SK-N-SH (cell line): ENCODE results near the gene LRRC10. TPM values are rescaled to one million over a fixed set of nuclear protein-coding genes. Genes with fewer than 3 reads are reported as not detected.

ENCODE experiments used
- CTCF ChIA-PET: fragments of 300-600, 350-600 bp; formaldehyde crosslinking; extraction: SDS; loops from one replicate; lab custom pipeline; 2021; lab: Yijun Ruan, JAX
- POLR2A ChIA-PET: fragments of 350-600 bp; sonication (Branson Sonifier 250); formaldehyde crosslinking; extraction: SDS; loops from one replicate; lab custom pipeline; 2020; ENCODE audit warnings: antibody characterized with exemption, inconsistent platforms; lab: Yijun Ruan, JAX
- DNase-seq: peaks from one replicate; pipeline ENCODE4 v3.0.0; 2012
- H2AFZ ChIP-seq: fragments of 200-600 bp; sonication (generic); 2 replicates; pipeline ENCODE4 v1.8.1; 2016; ENCODE audit warnings: antibody characterized with exemption, mild to moderate bottlenecking, low read depth
- H3F3A ChIP-seq: fragments of 200-600 bp; sonication (generic); replicated peaks from 2 replicates; pipeline ENCODE3; 2016; ENCODE audit warnings: antibody characterized with exemption, mild to moderate bottlenecking; ENCODE audit not compliant: insufficient read depth
- H3K27ac ChIP-seq, 2 experiments: fragments of 200-500 bp in 1 of 2; fragments of 200-600 bp in 1 of 2; sonication (Bioruptor generic) in 1 of 2; sonication (generic), shearing (Covaris generic) in 1 of 2; 2 replicates each; pipeline versions ENCODE4 v1.5.1 to v1.6.1; 2014 to 2016; ENCODE audit warnings: low read depth in 2 of 2, inconsistent platforms in 1 of 2, low read length in 1 of 2, mild to moderate bottlenecking in 1 of 2, mixed read lengths in 1 of 2
- H3K27me3 ChIP-seq: fragments of 200-600 bp; sonication (generic), shearing (Covaris generic); 2 replicates; pipeline ENCODE4 v1.6.1; 2016; ENCODE audit warnings: mixed run types; ENCODE audit not compliant: insufficient read depth
- H3K36me3 ChIP-seq, 2 experiments: fragments of 200-500 bp in 1 of 2; fragments of 200-600 bp in 1 of 2; sonication (Bioruptor generic) in 1 of 2; sonication (generic) in 1 of 2; replicated peaks in 1 of 2; 2 replicates each; pipeline versions ENCODE3 to v1.5.1; 2014 to 2016; ENCODE audit warnings: low read length in 1 of 2, mild to moderate bottlenecking in 1 of 2; ENCODE audit not compliant: insufficient read depth in 2 of 2, control insufficient read depth in 1 of 2
- H3K4me1 ChIP-seq, 2 experiments: fragments of 200-500 bp in 1 of 2; fragments of 200-600 bp in 1 of 2; sonication (Bioruptor generic) in 1 of 2; sonication (generic), shearing (Covaris generic) in 1 of 2; 2 replicates each; pipeline versions ENCODE4 v1.5.1 to v1.6.1; 2014 to 2016; ENCODE audit warnings: low read depth in 1 of 2, low read length in 1 of 2, mixed run types in 1 of 2; ENCODE audit not compliant: insufficient read depth in 2 of 2, control insufficient read depth in 1 of 2
- H3K4me2 ChIP-seq: fragments of 200-600 bp; sonication (generic), shearing (Covaris generic); 2 replicates; pipeline ENCODE4 v1.6.1; 2017; ENCODE audit warnings: mixed run types
- H3K4me3 ChIP-seq, 2 experiments: fragments of 200-500 bp in 1 of 2; fragments of 200-600 bp in 1 of 2; sonication (Bioruptor generic) in 1 of 2; sonication (generic), shearing (Covaris generic) in 1 of 2; 2 replicates each; pipeline versions ENCODE4 v1.5.1 to v1.8.1; 2014 to 2016; ENCODE audit warnings: low read depth in 2 of 2, inconsistent platforms in 1 of 2, low read length in 1 of 2, mild to moderate bottlenecking in 1 of 2, mixed read lengths in 1 of 2, moderate library complexity in 1 of 2
- H3K79me2 ChIP-seq: fragments of 200-600 bp; sonication (generic); 2 replicates; pipeline ENCODE4 v1.8.1; 2017; ENCODE audit warnings: mild to moderate bottlenecking; ENCODE audit not compliant: insufficient read depth
- H3K9ac ChIP-seq: fragments of 200-600 bp; sonication (generic); 2 replicates; pipeline ENCODE4 v1.6.1; 2017; ENCODE audit warnings: mixed run types
- H3K9me2 ChIP-seq: fragments of 200-600 bp; sonication (generic); 2 replicates; pipeline ENCODE4 v1.6.1; 2017; ENCODE audit warnings: mixed run types
- H3K9me3 ChIP-seq: fragments of 200-600 bp; sonication (generic); 2 replicates; pipeline ENCODE4 v1.6.1; 2017; ENCODE audit warnings: mixed run types, mild to moderate bottlenecking, moderate library complexity
- H4K20me1 ChIP-seq: fragments of 200-600 bp; sonication (generic); 2 replicates; pipeline ENCODE4 v1.6.1; 2017; ENCODE audit warnings: mild to moderate bottlenecking, mixed run types; ENCODE audit not compliant: insufficient read depth
- ELF1 ChIP-seq: IDR thresholded peaks from 2 replicates; pipeline ENCODE4 v1.4.0; 2012
- EZH2phosphoT487 ChIP-seq: fragments of 200-600 bp; sonication (generic); IDR thresholded peaks from 2 replicates; pipeline ENCODE4 v1.6.1; 2017; ENCODE audit warnings: low read depth, mixed run types, mild to moderate bottlenecking, antibody characterized with exemption, moderate library complexity, borderline replicate concordance
- FOSL2 ChIP-seq: IDR thresholded peaks from 2 replicates; pipeline ENCODE4 v1.4.0; 2012; ENCODE audit warnings: low read depth, mild to moderate bottlenecking, moderate library complexity, borderline replicate concordance
- FOXJ3 ChIP-seq: sonication (generic); formaldehyde crosslinking; IDR thresholded peaks from 2 replicates; pipeline ENCODE4 v1.5.1; 2020; ENCODE audit warnings: mild to moderate bottlenecking, missing genetic modification reagents
- GABPA ChIP-seq: IDR thresholded peaks from 2 replicates; pipeline ENCODE4 v1.4.0; 2012; ENCODE audit warnings: low read depth, mild to moderate bottlenecking
- GATA2 ChIP-seq: sonication (generic); formaldehyde crosslinking; IDR thresholded peaks from 2 replicates; pipeline ENCODE4 v1.5.0; 2020; ENCODE audit warnings: mild to moderate bottlenecking, missing genetic modification reagents
- MEF2A ChIP-seq: IDR thresholded peaks from 2 replicates; pipeline ENCODE4 v1.4.0; 2012; ENCODE audit warnings: low read depth, borderline replicate concordance
- MXI1 ChIP-seq: IDR thresholded peaks from 2 replicates; pipeline ENCODE4 v1.6.1; 2012; ENCODE audit warnings: mild to moderate bottlenecking, low read depth, low read length, improper control_type of control experiment
- NRF1 ChIP-seq: IDR thresholded peaks from 2 replicates; pipeline ENCODE4 v1.6.1; 2012; ENCODE audit warnings: low read depth, mild to moderate bottlenecking, low read length
- RAD21 ChIP-seq: IDR thresholded peaks from 2 replicates; pipeline ENCODE4 v1.6.1; 2012; ENCODE audit warnings: mild to moderate bottlenecking, low read length
- SMC3 ChIP-seq: IDR thresholded peaks from 2 replicates; pipeline ENCODE4 v1.6.1; 2012; ENCODE audit warnings: low read depth, low read length, improper control_type of control experiment
- TAF1 ChIP-seq: IDR thresholded peaks from 2 replicates; pipeline ENCODE4 v1.6.1; 2012; ENCODE audit warnings: low read depth, mild to moderate bottlenecking, low read length, moderate library complexity, borderline replicate concordance
- TCF12 ChIP-seq: IDR thresholded peaks from 2 replicates; pipeline ENCODE4 v1.4.0; 2012
- TEAD4 ChIP-seq: IDR thresholded peaks from 2 replicates; pipeline ENCODE4 v1.4.0; 2012; ENCODE audit warnings: mild to moderate bottlenecking, borderline replicate concordance; ENCODE audit not compliant: insufficient read depth
- YY1 ChIP-seq: IDR thresholded peaks from 2 replicates; pipeline ENCODE4 v1.4.0; 2012; ENCODE audit warnings: low read depth, mild to moderate bottlenecking
- WGBS: methylation state at CpG from one replicate; pipeline ENCODE4 v1.1.6; 2017; ENCODE audit warnings: low lambda C conversion rate; 5-methylcytosine and 5-hydroxymethylcytosine counted together
- polyA plus RNA-seq, 3 experiments: library from polyadenylated mRNA; depleted of rRNA; stranded (reverse); fragments of >200 nt; gene quantifications; 2 replicates each; pipeline ENCODE4 v1.2.3, GENCODE V29; 2012
- TF ChIP-seq, protein P1 (sequence below): fragments of 200-600 bp; sonication (generic); IDR thresholded peaks from 2 replicates; pipeline ENCODE4 v1.6.1; 2017; ENCODE audit warnings: antibody characterized with exemption, mild to moderate bottlenecking, moderate library complexity
- TF ChIP-seq, protein P2 (sequence below): IDR thresholded peaks from 2 replicates; pipeline ENCODE4; 2012
- TF ChIP-seq, protein P3 (sequence below): IDR thresholded peaks from 2 replicates; pipeline ENCODE4 v1.4.0; 2012; ENCODE audit warnings: low read depth, borderline replicate concordance
- TF ChIP-seq, protein P4 (sequence below): IDR thresholded peaks from 2 replicates; pipeline ENCODE4 v1.6.1; 2012; ENCODE audit warnings: mild to moderate bottlenecking, low read depth, low read length, moderate library complexity
- TF ChIP-seq, protein P5 (sequence below): fragments of 150-350 bp; IDR thresholded peaks from 2 replicates; pipeline ENCODE4 v1.6.1; 2017; ENCODE audit warnings: antibody characterized with exemption, low read length, low read depth, borderline replicate concordance
- TF ChIP-seq, protein P6 (sequence below): IDR thresholded peaks from 2 replicates; pipeline ENCODE4 v1.4.0; 2012; ENCODE audit warnings: low read depth, borderline replicate concordance

The LRRC10 gene
- polyA plus RNA-seq, 1 of the 3 experiments (the other 2 are of a cell fraction), result not detected

DNA sequence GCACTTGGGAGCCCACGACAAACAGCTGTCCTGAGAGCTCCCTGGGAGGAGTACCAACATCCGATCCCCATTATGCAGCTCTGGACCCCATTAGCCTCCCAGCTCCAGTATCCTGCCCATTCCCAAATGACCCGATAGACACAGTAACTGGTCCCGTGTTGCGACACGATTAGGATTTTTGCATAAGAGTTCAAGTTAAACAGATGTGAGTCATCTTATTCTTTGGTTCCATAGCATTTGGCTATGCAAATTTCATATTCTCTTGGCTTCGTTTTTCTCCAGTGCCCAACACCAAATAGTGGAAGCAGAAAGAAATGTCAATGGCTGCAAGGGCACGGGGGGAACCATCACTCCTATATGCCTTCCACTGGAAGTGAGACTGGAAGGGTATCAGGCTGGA is 43.0 kb upstream of the LRRC10 start (continued):
- TF ChIP-seq GABPA, result no peak
- no peak for TF ChIP-seq TCF12
- TF ChIP-seq, protein P1, sequence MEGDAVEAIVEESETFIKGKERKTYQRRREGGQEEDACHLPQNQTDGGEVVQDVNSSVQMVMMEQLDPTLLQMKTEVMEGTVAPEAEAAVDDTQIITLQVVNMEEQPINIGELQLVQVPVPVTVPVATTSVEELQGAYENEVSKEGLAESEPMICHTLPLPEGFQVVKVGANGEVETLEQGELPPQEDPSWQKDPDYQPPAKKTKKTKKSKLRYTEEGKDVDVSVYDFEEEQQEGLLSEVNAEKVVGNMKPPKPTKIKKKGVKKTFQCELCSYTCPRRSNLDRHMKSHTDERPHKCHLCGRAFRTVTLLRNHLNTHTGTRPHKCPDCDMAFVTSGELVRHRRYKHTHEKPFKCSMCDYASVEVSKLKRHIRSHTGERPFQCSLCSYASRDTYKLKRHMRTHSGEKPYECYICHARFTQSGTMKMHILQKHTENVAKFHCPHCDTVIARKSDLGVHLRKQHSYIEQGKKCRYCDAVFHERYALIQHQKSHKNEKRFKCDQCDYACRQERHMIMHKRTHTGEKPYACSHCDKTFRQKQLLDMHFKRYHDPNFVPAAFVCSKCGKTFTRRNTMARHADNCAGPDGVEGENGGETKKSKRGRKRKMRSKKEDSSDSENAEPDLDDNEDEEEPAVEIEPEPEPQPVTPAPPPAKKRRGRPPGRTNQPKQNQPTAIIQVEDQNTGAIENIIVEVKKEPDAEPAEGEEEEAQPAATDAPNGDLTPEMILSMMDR, result no peak
- no peak for TF ChIP-seq FOSL2
- TF ChIP-seq, protein P2, sequence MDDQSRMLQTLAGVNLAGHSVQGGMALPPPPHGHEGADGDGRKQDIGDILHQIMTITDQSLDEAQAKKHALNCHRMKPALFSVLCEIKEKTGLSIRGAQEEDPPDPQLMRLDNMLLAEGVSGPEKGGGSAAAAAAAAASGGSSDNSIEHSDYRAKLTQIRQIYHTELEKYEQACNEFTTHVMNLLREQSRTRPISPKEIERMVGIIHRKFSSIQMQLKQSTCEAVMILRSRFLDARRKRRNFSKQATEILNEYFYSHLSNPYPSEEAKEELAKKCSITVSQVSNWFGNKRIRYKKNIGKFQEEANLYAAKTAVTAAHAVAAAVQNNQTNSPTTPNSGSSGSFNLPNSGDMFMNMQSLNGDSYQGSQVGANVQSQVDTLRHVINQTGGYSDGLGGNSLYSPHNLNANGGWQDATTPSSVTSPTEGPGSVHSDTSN, result no peak
- no peak for TF ChIP-seq YY1

DNA sequence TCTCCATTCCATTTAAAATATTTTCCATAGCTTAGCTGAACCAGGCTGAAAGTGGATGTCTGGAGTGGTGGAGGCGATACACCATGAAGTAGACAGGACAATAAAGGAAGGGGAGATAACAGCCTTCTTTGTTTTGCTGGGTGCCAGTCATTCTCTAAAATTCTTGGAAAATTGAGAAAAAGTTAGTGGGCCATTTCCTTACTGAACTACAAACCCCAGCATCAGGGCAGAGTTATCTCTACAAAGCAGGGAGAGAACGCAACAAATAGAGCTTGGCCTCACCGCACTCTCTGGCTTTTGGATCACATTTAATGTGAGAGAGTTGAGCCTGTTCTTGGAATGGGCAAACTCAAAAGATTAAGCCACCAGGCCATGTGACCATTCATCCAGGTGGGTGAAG is 41.2 kb upstream of the LRRC10 start:
- TF ChIP-seq, protein P3, sequence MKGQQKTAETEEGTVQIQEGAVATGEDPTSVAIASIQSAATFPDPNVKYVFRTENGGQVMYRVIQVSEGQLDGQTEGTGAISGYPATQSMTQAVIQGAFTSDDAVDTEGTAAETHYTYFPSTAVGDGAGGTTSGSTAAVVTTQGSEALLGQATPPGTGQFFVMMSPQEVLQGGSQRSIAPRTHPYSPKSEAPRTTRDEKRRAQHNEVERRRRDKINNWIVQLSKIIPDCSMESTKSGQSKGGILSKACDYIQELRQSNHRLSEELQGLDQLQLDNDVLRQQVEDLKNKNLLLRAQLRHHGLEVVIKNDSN, result no peak
- TF ChIP-seq ELF1 (no peak), FOXJ3 (CRISPR knock-in tag) (no peak), EZH2phosphoT487 (no peak), SMC3 (no peak), TEAD4 (no peak), MXI1 (no peak), MEF2A (no peak), GATA2 (CRISPR knock-in tag) (no peak), RAD21 (no peak), NRF1 (no peak), TAF1 (no peak)
- TF ChIP-seq, protein P4, sequence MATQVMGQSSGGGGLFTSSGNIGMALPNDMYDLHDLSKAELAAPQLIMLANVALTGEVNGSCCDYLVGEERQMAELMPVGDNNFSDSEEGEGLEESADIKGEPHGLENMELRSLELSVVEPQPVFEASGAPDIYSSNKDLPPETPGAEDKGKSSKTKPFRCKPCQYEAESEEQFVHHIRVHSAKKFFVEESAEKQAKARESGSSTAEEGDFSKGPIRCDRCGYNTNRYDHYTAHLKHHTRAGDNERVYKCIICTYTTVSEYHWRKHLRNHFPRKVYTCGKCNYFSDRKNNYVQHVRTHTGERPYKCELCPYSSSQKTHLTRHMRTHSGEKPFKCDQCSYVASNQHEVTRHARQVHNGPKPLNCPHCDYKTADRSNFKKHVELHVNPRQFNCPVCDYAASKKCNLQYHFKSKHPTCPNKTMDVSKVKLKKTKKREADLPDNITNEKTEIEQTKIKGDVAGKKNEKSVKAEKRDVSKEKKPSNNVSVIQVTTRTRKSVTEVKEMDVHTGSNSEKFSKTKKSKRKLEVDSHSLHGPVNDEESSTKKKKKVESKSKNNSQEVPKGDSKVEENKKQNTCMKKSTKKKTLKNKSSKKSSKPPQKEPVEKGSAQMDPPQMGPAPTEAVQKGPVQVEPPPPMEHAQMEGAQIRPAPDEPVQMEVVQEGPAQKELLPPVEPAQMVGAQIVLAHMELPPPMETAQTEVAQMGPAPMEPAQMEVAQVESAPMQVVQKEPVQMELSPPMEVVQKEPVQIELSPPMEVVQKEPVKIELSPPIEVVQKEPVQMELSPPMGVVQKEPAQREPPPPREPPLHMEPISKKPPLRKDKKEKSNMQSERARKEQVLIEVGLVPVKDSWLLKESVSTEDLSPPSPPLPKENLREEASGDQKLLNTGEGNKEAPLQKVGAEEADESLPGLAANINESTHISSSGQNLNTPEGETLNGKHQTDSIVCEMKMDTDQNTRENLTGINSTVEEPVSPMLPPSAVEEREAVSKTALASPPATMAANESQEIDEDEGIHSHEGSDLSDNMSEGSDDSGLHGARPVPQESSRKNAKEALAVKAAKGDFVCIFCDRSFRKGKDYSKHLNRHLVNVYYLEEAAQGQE, result no peak
- TF ChIP-seq, protein P5, sequence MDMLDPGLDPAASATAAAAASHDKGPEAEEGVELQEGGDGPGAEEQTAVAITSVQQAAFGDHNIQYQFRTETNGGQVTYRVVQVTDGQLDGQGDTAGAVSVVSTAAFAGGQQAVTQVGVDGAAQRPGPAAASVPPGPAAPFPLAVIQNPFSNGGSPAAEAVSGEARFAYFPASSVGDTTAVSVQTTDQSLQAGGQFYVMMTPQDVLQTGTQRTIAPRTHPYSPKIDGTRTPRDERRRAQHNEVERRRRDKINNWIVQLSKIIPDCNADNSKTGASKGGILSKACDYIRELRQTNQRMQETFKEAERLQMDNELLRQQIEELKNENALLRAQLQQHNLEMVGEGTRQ, result no peak
- TF ChIP-seq, protein P2, result no peak
- TF ChIP-seq, protein P6, sequence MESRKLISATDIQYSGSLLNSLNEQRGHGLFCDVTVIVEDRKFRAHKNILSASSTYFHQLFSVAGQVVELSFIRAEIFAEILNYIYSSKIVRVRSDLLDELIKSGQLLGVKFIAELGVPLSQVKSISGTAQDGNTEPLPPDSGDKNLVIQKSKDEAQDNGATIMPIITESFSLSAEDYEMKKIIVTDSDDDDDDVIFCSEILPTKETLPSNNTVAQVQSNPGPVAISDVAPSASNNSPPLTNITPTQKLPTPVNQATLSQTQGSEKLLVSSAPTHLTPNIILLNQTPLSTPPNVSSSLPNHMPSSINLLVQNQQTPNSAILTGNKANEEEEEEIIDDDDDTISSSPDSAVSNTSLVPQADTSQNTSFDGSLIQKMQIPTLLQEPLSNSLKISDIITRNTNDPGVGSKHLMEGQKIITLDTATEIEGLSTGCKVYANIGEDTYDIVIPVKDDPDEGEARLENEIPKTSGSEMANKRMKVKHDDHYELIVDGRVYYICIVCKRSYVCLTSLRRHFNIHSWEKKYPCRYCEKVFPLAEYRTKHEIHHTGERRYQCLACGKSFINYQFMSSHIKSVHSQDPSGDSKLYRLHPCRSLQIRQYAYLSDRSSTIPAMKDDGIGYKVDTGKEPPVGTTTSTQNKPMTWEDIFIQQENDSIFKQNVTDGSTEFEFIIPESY, result no peak
- Histone ChIP-seq H3K4me2 (no peak overlapping the region), H3K79me2 (no peaks in the 10 kb centered on the region), H3K36me3 (no peaks in the 10 kb centered on the region), H4K20me1 (no peaks in the 10 kb centered on the region), H3K9me3 (no peaks in the 10 kb centered on the region), H3F3A (peaks cover 4% of the 10 kb centered on the region), H3K9ac (no peak overlapping the region), H3K4me1 (peaks cover 0 to 9% of the 10 kb centered on the region in 2 experiments; a peak in 1 of 4 replicates), H3K27me3 (no peaks in the 10 kb centered on the region), H2AFZ (no peak overlapping the region), H3K9me2 (no peaks in the 10 kb centered on the region), H3K27ac (no peak overlapping the region), H3K4me3 (no peak overlapping the region)
- 93% methylated on average over 3 of the region's 3 CpGs for WGBS
- ChIA-PET CTCF (interaction anchor here (0.9 to 6.4 kb wide), 4 partner anchors 10 to 265 kb away, joined by 3 to 46 read pairs (median 4); no protein-coding TSS in a partner anchor), POLR2A (no interaction called here)
- DNase-seq, result no peak
